GM10266 (cell line): ENCODE measurements around the gene IL17B.

Experiments
- DNase-seq: peaks from one replicate; pipeline ENCODE4 v3.0.0; 2012; ENCODE audit errors: extremely low spot score
- CTCF ChIP-seq: IDR thresholded peaks from 2 replicates; pipeline ENCODE4 v1.5.1; 2012; ENCODE audit warnings: mild to moderate bottlenecking, low read depth; ENCODE audit not compliant: control insufficient read depth, insufficient read depth; ENCODE audit errors: missing control alignments

The IL17B gene

DNA sequence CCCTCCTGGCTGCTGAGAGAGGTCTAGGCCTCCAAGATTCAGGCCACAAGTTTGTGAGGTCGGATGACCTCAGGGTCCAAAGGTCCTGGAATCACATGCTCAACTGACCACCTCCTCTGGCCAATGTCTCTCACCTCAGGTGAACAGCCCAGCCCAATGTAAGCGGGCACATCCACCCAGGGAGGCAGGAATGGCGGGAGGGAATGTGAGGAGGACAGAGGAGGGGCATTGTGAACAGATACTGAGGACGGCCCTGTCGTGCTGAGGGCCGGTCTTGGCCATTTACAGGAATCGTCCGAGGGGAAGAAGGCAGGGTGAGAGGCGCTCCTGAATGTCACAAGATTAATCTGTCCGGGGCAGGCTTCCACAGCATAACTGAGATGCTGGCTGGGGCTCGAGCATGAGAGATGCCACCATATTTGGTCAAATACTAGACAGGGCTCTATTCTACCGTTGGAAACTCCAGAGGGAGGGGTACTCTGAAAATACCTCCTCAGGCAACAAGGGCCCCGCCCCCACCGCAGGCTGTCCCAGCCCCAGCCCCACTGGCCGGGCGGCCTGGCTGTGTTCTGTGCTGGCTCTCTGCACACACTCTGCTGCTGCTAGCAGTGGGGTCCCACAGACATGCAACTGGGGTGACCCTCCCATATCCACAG lies 1.5 kb upstream of the IL17B start:
- no peak for TF ChIP-seq CTCF
- DNase-seq, result no peak

GRCh38 chr5:149379818-149380374 lies 804 bp upstream of the IL17B start:
- DNase-seq, result no peak
- TF ChIP-seq CTCF, result no peak

- no peak for TF ChIP-seq CTCF
- no peak for DNase-seq
Measured at GRCh38 chr5:149378241-149378820, 761 bp downstream of the IL17B start.

GRCh38 chr5:149376711-149377447 lies 2.2 kb downstream of the IL17B start:
- no peak for DNase-seq
- TF ChIP-seq CTCF, result no peak

- no peak for TF ChIP-seq CTCF
- DNase-seq, result no peak
Measured at GRCh38 chr5:149376104-149376503, 3.0 kb downstream of the IL17B start.

DNA sequence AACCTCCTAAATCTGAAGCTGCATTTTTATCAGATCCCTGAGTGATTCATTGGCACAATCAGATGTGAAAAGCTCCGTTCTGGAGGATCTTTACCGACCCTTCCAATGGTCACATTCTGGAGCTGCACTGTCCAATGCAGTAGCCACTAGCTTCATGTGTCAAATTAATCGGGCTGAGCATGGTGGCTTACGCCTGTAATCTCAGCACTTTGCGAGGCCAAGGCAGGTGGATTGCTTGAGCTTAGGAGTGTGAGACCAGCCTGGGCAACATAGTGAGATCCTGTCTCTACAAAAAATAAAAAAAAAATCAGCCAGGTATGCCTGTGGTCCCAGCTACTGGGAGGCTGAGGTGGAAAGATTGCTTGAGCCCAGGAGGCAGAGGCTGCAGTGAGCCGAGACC lies 3.7 kb downstream of the IL17B start:
- DNase-seq, result no peak
- peak; percentile 1 for TF ChIP-seq CTCF
